Coronary artery (tissue), 2 donors: ENCODE measurements around the gene MTNR1A.
"Not testable (repeated sequence)": the region's sequence is repeated elsewhere in the genome, so short reads cannot be mapped to it uniquely, and the experiment has no call there.

Experiments
- DNase-seq: peaks from one replicate; pipeline ENCODE4 v3.0.0-alpha.2; 2017; ENCODE audit warnings: low spot score
- H3K27ac ChIP-seq, 2 donors: fragments of 200-600 bp; sonication (generic); one replicate each; pipeline ENCODE4 v1.5.1; 2016 to 2019
- H3K4me3 ChIP-seq: fragments of 200-600 bp; sonication (generic); 2 replicates; pipeline ENCODE4 v1.5.1; 2016; ENCODE audit warnings: mild to moderate bottlenecking, moderate library complexity
- CTCF ChIP-seq: fragments of 200-600 bp; sonication (generic); IDR thresholded peaks from one replicate; pipeline ENCODE4 v1.5.1; 2019; ENCODE audit warnings: antibody characterized with exemption

Gene MTNR1A

GRCh38 chr4:186516287-186516686, 39.1 kb downstream of the MTNR1A start:
- no peak for DNase-seq
- Histone ChIP-seq H3K27ac (no peak overlapping the region), H3K4me3 (no peak overlapping the region)
- TF ChIP-seq CTCF: no peak

GRCh38 chr4:186514271-186514950, 41.0 kb downstream of the MTNR1A start:
- Histone ChIP-seq H3K4me3 (no peak overlapping the region), H3K27ac (no peak overlapping the region)
- TF ChIP-seq CTCF: no peak
- DNase-seq: no peak

GRCh38 chr4:186504771-186505170, 50.6 kb downstream of the MTNR1A start:
- not testable (repeated sequence) for H3K4me3 ChIP-seq, H3K27ac ChIP-seq, DNase-seq

GRCh38 chr4:186502231-186502630, 53.1 kb downstream of the MTNR1A start:
- no peak for TF ChIP-seq CTCF
- Histone ChIP-seq H3K27ac (no peak overlapping the region), H3K4me3 (no peak overlapping the region)
- DNase-seq: no peak

- TF ChIP-seq CTCF: no peak
Measured at GRCh38 chr4:186501554-186501953, 53.8 kb downstream of the MTNR1A start.

GRCh38 chr4:186500721-186501304, 54.6 kb downstream of the MTNR1A start:
- H3K27ac ChIP-seq: no peak overlapping the region
- TF ChIP-seq CTCF: no peak
- DNase-seq: no peak
- H3K4me3 ChIP-seq: no peak overlapping the region

More at GRCh38 chr4:186501554-186501953, 53.8 kb downstream of the MTNR1A start:
- H3K4me3 ChIP-seq: no peak overlapping the region
- no peak overlapping the region for H3K27ac ChIP-seq
- DNase-seq: no peak

- TF ChIP-seq CTCF: no peak
- Histone ChIP-seq H3K4me3 (no peak overlapping the region), H3K27ac (no peak overlapping the region)
- DNase-seq: no peak
Measured at GRCh38 chr4:186499467-186499866, 55.9 kb downstream of the MTNR1A start.
